ENCODE data around the gene CUBN. TPM values are rescaled to one million over a fixed set of nuclear protein-coding genes. Genes with fewer than 3 reads are reported as not detected.

Gene CUBN
- total RNA-seq, 1 experiment from 2014 or later = 0.46 TPM

DNA sequence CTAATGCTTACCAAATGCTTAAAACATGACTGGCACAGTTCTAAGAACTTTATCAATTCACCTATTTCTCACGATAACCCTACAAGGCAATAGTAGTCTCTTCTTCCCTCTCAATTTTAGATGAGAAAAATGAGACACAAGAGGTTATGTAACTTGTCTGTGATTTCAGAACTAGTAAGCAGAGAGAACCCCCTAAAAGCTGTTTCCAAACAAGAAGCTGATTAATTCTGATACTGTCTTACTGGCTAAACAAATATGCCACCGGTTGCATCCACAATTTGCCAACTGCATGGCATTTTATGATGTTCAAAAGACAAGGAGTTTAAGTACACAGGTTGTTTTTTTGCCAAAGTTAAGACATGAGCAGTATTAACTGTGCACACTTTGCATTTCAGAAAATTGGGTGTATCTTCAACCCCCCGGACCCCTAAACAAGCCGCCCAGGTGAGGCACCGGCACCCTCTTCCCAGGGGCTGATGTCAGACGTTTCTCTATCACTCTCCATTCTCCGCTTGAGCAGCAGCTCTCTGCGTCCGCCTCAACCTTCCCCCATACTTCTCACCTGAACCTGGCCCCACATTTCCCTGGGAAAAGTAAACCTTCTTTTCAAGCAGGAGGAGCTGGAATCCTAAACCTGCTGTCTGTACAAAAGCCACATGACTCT, 334.1 kb downstream of the CUBN start (continued):
- TF ChIP-seq, protein P1, sequence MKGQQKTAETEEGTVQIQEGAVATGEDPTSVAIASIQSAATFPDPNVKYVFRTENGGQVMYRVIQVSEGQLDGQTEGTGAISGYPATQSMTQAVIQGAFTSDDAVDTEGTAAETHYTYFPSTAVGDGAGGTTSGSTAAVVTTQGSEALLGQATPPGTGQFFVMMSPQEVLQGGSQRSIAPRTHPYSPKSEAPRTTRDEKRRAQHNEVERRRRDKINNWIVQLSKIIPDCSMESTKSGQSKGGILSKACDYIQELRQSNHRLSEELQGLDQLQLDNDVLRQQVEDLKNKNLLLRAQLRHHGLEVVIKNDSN (CRISPR knock-in tag; IDR thresholded peaks at IDR 0.05) = no peak
- TF ChIP-seq ELF4 (CRISPR knock-in tag; IDR thresholded peaks at IDR 0.05; ENCODE audit: low read depth) (no peak), ZNF396 (CRISPR knock-in tag; IDR thresholded peaks at IDR 0.05; ENCODE audit: borderline replicate concordance) (no peak)

DNA sequence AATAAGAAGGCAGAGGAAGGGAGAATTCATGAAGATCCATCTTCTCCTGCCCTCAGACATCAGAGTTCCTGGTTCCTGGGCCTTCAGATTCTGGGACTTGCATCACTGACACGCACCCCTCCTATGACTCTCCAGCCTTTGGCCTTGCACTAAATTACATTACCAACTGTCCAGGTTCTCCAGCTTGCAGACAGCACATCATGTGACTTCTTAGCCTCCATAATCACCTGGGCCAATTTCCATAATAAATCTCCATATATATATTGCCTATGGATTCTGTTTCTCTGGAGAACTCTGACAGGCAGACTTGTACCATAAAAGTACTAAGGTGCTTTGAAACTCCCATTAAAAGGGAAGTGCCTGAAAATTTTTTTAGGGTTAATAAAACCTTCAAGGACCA, 335.6 kb downstream of the CUBN start:
- ATAC-seq = no peak
- POLR2A ChIA-PET = no interaction called here
- Mint-ChIP-seq H3K4me3 (no peak overlapping the region), H3K4me1 (peaks cover 2% of the 10 kb centered on the region), H3K27ac (no peak overlapping the region), H3K36me3 (peaks cover 21% of the 10 kb centered on the region), H3K27me3 (ENCODE audit: low read depth) (no peaks in the 10 kb centered on the region), H3K9me3 (peaks cover 16% of the 10 kb centered on the region)
- TF ChIP-seq, protein P2, sequence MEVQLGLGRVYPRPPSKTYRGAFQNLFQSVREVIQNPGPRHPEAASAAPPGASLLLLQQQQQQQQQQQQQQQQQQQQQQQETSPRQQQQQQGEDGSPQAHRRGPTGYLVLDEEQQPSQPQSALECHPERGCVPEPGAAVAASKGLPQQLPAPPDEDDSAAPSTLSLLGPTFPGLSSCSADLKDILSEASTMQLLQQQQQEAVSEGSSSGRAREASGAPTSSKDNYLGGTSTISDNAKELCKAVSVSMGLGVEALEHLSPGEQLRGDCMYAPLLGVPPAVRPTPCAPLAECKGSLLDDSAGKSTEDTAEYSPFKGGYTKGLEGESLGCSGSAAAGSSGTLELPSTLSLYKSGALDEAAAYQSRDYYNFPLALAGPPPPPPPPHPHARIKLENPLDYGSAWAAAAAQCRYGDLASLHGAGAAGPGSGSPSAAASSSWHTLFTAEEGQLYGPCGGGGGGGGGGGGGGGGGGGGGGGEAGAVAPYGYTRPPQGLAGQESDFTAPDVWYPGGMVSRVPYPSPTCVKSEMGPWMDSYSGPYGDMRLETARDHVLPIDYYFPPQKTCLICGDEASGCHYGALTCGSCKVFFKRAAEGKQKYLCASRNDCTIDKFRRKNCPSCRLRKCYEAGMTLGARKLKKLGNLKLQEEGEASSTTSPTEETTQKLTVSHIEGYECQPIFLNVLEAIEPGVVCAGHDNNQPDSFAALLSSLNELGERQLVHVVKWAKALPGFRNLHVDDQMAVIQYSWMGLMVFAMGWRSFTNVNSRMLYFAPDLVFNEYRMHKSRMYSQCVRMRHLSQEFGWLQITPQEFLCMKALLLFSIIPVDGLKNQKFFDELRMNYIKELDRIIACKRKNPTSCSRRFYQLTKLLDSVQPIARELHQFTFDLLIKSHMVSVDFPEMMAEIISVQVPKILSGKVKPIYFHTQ (CRISPR knock-in tag; IDR thresholded peaks at IDR 0.05) = no peak
- TF ChIP-seq, protein P3, sequence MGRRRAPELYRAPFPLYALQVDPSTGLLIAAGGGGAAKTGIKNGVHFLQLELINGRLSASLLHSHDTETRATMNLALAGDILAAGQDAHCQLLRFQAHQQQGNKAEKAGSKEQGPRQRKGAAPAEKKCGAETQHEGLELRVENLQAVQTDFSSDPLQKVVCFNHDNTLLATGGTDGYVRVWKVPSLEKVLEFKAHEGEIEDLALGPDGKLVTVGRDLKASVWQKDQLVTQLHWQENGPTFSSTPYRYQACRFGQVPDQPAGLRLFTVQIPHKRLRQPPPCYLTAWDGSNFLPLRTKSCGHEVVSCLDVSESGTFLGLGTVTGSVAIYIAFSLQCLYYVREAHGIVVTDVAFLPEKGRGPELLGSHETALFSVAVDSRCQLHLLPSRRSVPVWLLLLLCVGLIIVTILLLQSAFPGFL (CRISPR knock-in tag; IDR thresholded peaks at IDR 0.05; ENCODE audit: borderline replicate concordance) = no peak
- TF ChIP-seq, protein P4, sequence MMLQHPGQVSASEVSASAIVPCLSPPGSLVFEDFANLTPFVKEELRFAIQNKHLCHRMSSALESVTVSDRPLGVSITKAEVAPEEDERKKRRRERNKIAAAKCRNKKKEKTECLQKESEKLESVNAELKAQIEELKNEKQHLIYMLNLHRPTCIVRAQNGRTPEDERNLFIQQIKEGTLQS (CRISPR knock-in tag; conservative IDR thresholded peaks at IDR 0.05) = no peak
- TF ChIP-seq, protein P5, sequence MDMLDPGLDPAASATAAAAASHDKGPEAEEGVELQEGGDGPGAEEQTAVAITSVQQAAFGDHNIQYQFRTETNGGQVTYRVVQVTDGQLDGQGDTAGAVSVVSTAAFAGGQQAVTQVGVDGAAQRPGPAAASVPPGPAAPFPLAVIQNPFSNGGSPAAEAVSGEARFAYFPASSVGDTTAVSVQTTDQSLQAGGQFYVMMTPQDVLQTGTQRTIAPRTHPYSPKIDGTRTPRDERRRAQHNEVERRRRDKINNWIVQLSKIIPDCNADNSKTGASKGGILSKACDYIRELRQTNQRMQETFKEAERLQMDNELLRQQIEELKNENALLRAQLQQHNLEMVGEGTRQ (CRISPR knock-in tag; IDR thresholded peaks at IDR 0.05) = no peak
- TF ChIP-seq NFYB (CRISPR knock-in tag; conservative IDR thresholded peaks at IDR 0.05; ENCODE audit: low read depth) (no peak), GRHL2 (CRISPR knock-in tag; IDR thresholded peaks at IDR 0.05; ENCODE audit: insufficient replicate concordance, severe bottlenecking) (no peak), FOXK1 (CRISPR knock-in tag; IDR thresholded peaks at IDR 0.05) (no peak), ZNF219 (CRISPR knock-in tag; IDR thresholded peaks at IDR 0.05; ENCODE audit: borderline replicate concordance) (no peak), RELA (CRISPR knock-in tag; IDR thresholded peaks at IDR 0.05; ENCODE audit: borderline replicate concordance) (no peak), SMAD4 (CRISPR knock-in tag; IDR thresholded peaks at IDR 0.05) (no peak), MXD4 (CRISPR knock-in tag; IDR thresholded peaks at IDR 0.05; ENCODE audit: borderline replicate concordance) (no peak)
- TF ChIP-seq, protein P6, sequence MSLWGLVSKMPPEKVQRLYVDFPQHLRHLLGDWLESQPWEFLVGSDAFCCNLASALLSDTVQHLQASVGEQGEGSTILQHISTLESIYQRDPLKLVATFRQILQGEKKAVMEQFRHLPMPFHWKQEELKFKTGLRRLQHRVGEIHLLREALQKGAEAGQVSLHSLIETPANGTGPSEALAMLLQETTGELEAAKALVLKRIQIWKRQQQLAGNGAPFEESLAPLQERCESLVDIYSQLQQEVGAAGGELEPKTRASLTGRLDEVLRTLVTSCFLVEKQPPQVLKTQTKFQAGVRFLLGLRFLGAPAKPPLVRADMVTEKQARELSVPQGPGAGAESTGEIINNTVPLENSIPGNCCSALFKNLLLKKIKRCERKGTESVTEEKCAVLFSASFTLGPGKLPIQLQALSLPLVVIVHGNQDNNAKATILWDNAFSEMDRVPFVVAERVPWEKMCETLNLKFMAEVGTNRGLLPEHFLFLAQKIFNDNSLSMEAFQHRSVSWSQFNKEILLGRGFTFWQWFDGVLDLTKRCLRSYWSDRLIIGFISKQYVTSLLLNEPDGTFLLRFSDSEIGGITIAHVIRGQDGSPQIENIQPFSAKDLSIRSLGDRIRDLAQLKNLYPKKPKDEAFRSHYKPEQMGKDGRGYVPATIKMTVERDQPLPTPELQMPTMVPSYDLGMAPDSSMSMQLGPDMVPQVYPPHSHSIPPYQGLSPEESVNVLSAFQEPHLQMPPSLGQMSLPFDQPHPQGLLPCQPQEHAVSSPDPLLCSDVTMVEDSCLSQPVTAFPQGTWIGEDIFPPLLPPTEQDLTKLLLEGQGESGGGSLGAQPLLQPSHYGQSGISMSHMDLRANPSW (CRISPR knock-in tag; conservative IDR thresholded peaks at IDR 0.05; ENCODE audit: low read depth) = no peak
- DNase-seq (ENCODE audit: low spot score) = no peak
- CTCF ChIA-PET = interaction anchor here (0.7 kb wide), 1 partner anchor 103 kb away, joined by 3 read pairs; no protein-coding TSS in a partner anchor

All from WTC11 (cell line).